Loucy (cell line): ENCODE data around the gene PTPRO.

Source experiments
- H2AFZ ChIP-seq: fragments of 200-600 bp; sonication (generic); 2 replicates; pipeline ENCODE4 v1.6.0; 2016; ENCODE audit warnings: antibody characterized with exemption, mild to moderate bottlenecking, low read length, moderate library complexity
- H3F3A ChIP-seq: fragments of 200-600 bp; 2 replicates; pipeline ENCODE4 v1.6.0; 2016; ENCODE audit warnings: antibody characterized with exemption, low read depth, mild to moderate bottlenecking
- H3K27me3 ChIP-seq: fragments of 200-600 bp; sonication (generic); 2 replicates; pipeline ENCODE4 v1.6.1; 2014; ENCODE audit warnings: low read length, mild to moderate bottlenecking; ENCODE audit not compliant: insufficient read depth, poor library complexity, severe bottlenecking
- H3K36me3 ChIP-seq: fragments of 200-600 bp; sonication (generic); 2 replicates; pipeline ENCODE4 v1.6.1; 2016; ENCODE audit warnings: low read length; ENCODE audit not compliant: insufficient read depth
- H3K4me1 ChIP-seq: fragments of 200-600 bp; sonication (generic); 2 replicates; pipeline ENCODE4 v1.5.1; 2014; ENCODE audit warnings: low read length, mild to moderate bottlenecking; ENCODE audit not compliant: insufficient read depth, poor library complexity, severe bottlenecking
- H3K4me2 ChIP-seq: fragments of 200-600 bp; sonication (generic); 2 replicates; pipeline ENCODE4 v1.6.0; 2014; ENCODE audit warnings: antibody characterized with exemption, low read length, low read depth, mild to moderate bottlenecking; ENCODE audit not compliant: poor library complexity, severe bottlenecking
- H3K4me3 ChIP-seq: fragments of 200-600 bp; sonication (generic); 2 replicates; pipeline ENCODE4 v1.5.1; 2014; ENCODE audit warnings: low read length, mild to moderate bottlenecking, mixed read lengths; ENCODE audit not compliant: poor library complexity, severe bottlenecking
- H3K79me2 ChIP-seq: fragments of 200-600 bp; sonication (generic); 2 replicates; pipeline ENCODE4 v1.6.1; 2014; ENCODE audit warnings: low read length; ENCODE audit not compliant: insufficient read depth
- H3K9ac ChIP-seq: fragments of 200-600 bp; sonication (generic); 2 replicates; pipeline ENCODE4 v1.6.0; 2014; ENCODE audit warnings: mild to moderate bottlenecking, low read depth, low read length, moderate library complexity; ENCODE audit not compliant: poor library complexity, severe bottlenecking
- H3K9me2 ChIP-seq: fragments of 200-600 bp; sonication (generic); replicated peaks from 2 replicates; pipeline ENCODE4 v1.6.1; 2016; ENCODE audit warnings: low read depth, low read length, mixed read lengths
- H3K9me3 ChIP-seq: fragments of 200-600 bp; sonication (generic); 2 replicates; pipeline ENCODE4 v1.6.1; 2014; ENCODE audit warnings: mild to moderate bottlenecking, antibody characterized with exemption, low read length, low read depth; ENCODE audit not compliant: insufficient read depth
- H4K20me1 ChIP-seq: fragments of 200-600 bp; sonication (generic); 2 replicates; pipeline ENCODE4 v1.6.0; 2014; ENCODE audit warnings: antibody characterized with exemption, low read length, mild to moderate bottlenecking; ENCODE audit not compliant: insufficient read depth, poor library complexity, severe bottlenecking
- EZH2phosphoT487 ChIP-seq: fragments of 200-600 bp; IDR thresholded peaks from 2 replicates; pipeline ENCODE4 v1.6.1; 2018; ENCODE audit warnings: antibody characterized with exemption, mild to moderate bottlenecking, moderate library complexity, borderline replicate concordance
- TF ChIP-seq, protein P1 (sequence below): fragments of 200-600 bp; sonication (generic); conservative IDR thresholded peaks from 2 replicates; pipeline ENCODE4 v1.5.1; 2014; ENCODE audit warnings: mild to moderate bottlenecking, antibody characterized with exemption, low read length

PTPRO gene

GRCh38 chr12:15520844-15521243 is 198.5 kb downstream of the PTPRO start:
- H3K9ac ChIP-seq, result no peak overlapping the region
- no peaks in the 10 kb centered on the region for H3F3A ChIP-seq
- no peaks in the 10 kb centered on the region for H3K4me1 ChIP-seq
- no peak for TF ChIP-seq EZH2phosphoT487
- TF ChIP-seq, protein P1, sequence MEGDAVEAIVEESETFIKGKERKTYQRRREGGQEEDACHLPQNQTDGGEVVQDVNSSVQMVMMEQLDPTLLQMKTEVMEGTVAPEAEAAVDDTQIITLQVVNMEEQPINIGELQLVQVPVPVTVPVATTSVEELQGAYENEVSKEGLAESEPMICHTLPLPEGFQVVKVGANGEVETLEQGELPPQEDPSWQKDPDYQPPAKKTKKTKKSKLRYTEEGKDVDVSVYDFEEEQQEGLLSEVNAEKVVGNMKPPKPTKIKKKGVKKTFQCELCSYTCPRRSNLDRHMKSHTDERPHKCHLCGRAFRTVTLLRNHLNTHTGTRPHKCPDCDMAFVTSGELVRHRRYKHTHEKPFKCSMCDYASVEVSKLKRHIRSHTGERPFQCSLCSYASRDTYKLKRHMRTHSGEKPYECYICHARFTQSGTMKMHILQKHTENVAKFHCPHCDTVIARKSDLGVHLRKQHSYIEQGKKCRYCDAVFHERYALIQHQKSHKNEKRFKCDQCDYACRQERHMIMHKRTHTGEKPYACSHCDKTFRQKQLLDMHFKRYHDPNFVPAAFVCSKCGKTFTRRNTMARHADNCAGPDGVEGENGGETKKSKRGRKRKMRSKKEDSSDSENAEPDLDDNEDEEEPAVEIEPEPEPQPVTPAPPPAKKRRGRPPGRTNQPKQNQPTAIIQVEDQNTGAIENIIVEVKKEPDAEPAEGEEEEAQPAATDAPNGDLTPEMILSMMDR, result no peak
- no peaks in the 10 kb centered on the region for H3K9me2 ChIP-seq
- no peaks in the 10 kb centered on the region for H3K79me2 ChIP-seq
- H3K27me3 ChIP-seq, result no peaks in the 10 kb centered on the region
- no peaks in the 10 kb centered on the region for H3K9me3 ChIP-seq
- H3K4me3 ChIP-seq, result no peak overlapping the region
- H3K36me3 ChIP-seq, result no peaks in the 10 kb centered on the region
- no peaks in the 10 kb centered on the region for H4K20me1 ChIP-seq
- H2AFZ ChIP-seq, result no peak overlapping the region
- H3K4me2 ChIP-seq, result no peak overlapping the region

DNA sequence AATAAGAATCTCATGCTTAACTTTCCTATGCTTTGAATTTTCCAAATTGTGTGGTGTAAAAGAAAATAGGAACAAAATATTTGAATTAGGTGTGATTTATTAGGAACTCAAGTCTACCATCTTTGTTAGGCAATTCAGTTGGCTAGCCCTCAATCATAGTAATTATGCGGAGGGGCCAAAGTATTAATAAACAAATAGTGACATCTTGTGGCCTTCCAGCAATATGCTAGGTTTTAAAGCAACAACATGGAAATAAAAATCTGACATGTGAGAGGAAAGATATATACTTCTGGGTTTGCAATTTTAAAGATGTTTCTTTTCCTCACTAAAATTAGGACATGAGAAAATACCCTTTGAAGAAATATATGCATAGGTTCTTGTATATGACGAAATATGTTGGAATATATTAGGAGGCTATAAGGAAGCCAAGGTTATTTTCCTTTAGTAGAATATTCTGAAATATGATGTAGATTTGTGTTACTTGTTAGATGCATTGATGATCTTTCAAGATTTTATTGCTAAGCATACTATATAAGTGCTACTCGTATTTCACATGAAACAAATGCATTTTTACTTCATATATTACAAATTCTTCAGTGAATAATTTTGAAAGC is 200.4 kb downstream of the PTPRO start:
- Histone ChIP-seq H3K4me3 (no peak overlapping the region), H2AFZ (no peak overlapping the region), H3K4me1 (no peaks in the 10 kb centered on the region), H4K20me1 (no peaks in the 10 kb centered on the region), H3F3A (no peaks in the 10 kb centered on the region), H3K36me3 (no peaks in the 10 kb centered on the region), H3K79me2 (no peaks in the 10 kb centered on the region), H3K4me2 (no peak overlapping the region), H3K27me3 (no peaks in the 10 kb centered on the region), H3K9ac (no peak overlapping the region), H3K9me2 (no peaks in the 10 kb centered on the region), H3K9me3 (no peaks in the 10 kb centered on the region)
- no peak for TF ChIP-seq EZH2phosphoT487
- TF ChIP-seq, protein P1, result peak; percentile 83

DNA sequence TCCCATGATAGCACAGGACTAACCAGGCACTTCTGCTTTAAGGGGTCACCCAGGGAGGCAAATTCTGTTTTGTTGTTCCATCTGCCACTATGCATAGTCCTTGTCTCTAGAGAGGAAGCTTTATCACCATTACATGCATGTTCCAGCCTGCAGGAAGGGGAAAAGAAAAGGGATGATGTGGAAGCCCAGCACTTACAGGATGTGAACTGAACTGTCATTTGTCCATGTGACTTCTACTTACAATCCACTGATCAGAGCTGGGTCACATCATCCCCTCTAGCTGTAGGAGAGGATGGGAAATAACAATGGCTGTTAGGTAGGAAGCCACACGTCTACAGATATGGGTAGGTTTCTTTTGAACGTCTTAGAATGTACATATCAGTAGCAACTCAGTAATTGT is 203.1 kb downstream of the PTPRO start:
- no peak overlapping the region for H2AFZ ChIP-seq
- H4K20me1 ChIP-seq, result no peaks in the 10 kb centered on the region
- H3F3A ChIP-seq, result no peaks in the 10 kb centered on the region
- H3K4me3 ChIP-seq, result no peak overlapping the region
- no peak overlapping the region for H3K9ac ChIP-seq
- no peaks in the 10 kb centered on the region for H3K79me2 ChIP-seq
- no peak overlapping the region for H3K4me2 ChIP-seq
- no peaks in the 10 kb centered on the region for H3K4me1 ChIP-seq
- H3K9me3 ChIP-seq, result no peaks in the 10 kb centered on the region
- H3K36me3 ChIP-seq, result no peaks in the 10 kb centered on the region
- no peaks in the 10 kb centered on the region for H3K9me2 ChIP-seq
- H3K27me3 ChIP-seq, result no peaks in the 10 kb centered on the region
- no peak for TF ChIP-seq EZH2phosphoT487
- TF ChIP-seq, protein P1, result no peak
